A549 (cell line): Measurements from ENCODE around the gene CD70. TPM values are rescaled to one million over a fixed set of nuclear protein-coding genes. Genes with fewer than 3 reads are reported as not detected.

Experiments used
- ATAC-seq, 2 experiments: fragments of 200-7000 bp in 1 of 2; fragments of >200 bp in 1 of 2; cut with Nextera tagmentation in 1 of 2; cut with Tn5 transposase in 1 of 2; 3 replicates each; pipeline versions ENCODE4 v1.8.0 to v1.9.1; 2018 to 2020; ENCODE audit warnings: mild to moderate bottlenecking in 1 of 2, moderate library complexity in 1 of 2
- CTCF ChIA-PET: fragments of 300-600 bp; sonication (Branson Sonifier 250); formaldehyde crosslinking; extraction: SDS; loops from one replicate; lab custom pipeline; 2021; ENCODE audit warnings: antibody characterized with exemption, inconsistent platforms; lab: Yijun Ruan, JAX
- POLR2A ChIA-PET: fragments of 350-600 bp; formaldehyde crosslinking; extraction: SDS; loops from one replicate; lab custom pipeline; 2021; ENCODE audit warnings: antibody characterized with exemption, inconsistent platforms; lab: Yijun Ruan, JAX
- DNase-seq, 2 experiments: peaks; one replicate each; pipeline versions ENCODE4 v3.0.0 to v3.0.0-alpha.2; 2011 to 2016; ENCODE audit warnings: low read depth in 1 of 2, low spot score in 1 of 2
- FAIRE-seq: peaks from 2 replicates; lab custom pipeline; 2011; peaks lifted over from hg19 to GRCh38; lab: Jason Lieb, UNC
- H3K27ac ChIP-seq, 2 experiments: fragments of >200 bp; sonication (Bioruptor Twin); formaldehyde crosslinking; 3 replicates each; pipeline ENCODE4 v1.5.1; 2016 to 2017
- H3K4me1 ChIP-seq: fragments of >200 bp; sonication (Bioruptor Twin); formaldehyde crosslinking; 3 replicates; pipeline ENCODE4 v1.6.1; 2016
- H3K4me2 ChIP-seq: fragments of >200 bp; sonication (Bioruptor Twin); formaldehyde crosslinking; 3 replicates; pipeline ENCODE4 v1.6.1; 2016
- H3K4me3 ChIP-seq: fragments of >200 bp; sonication (Bioruptor Twin); formaldehyde crosslinking; 3 replicates; pipeline ENCODE4 v1.5.1; 2016
- H3K9me3 ChIP-seq: fragments of >200 bp; sonication (Bioruptor Twin); formaldehyde crosslinking; 3 replicates; pipeline ENCODE4 v1.6.1; 2016
- EP300 ChIP-seq, 2 experiments: fragments of >200 bp; sonication (Bioruptor Twin); formaldehyde crosslinking; IDR thresholded peaks; 2 replicates in 1 of 2; 3 replicates in 1 of 2; pipeline ENCODE4 v1.6.1; 2016 to 2017
- ESRRA ChIP-seq: fragments of 150-350 bp; IDR thresholded peaks from 2 replicates; pipeline ENCODE4 v1.6.1; 2014; ENCODE audit warnings: mild to moderate bottlenecking, low read length, borderline replicate concordance
- FOSB ChIP-seq: fragments of 250-450 bp; sonication (Bioruptor Pico); IDR thresholded peaks from 2 replicates; pipeline ENCODE4 v1.5.0; 2020; ENCODE audit warnings: mild to moderate bottlenecking, moderate library complexity
- FOXS1 ChIP-seq: fragments of 250-450 bp; sonication (Bioruptor Pico); IDR thresholded peaks from 2 replicates; pipeline ENCODE4 v1.5.0; 2020; ENCODE audit warnings: mild to moderate bottlenecking, moderate library complexity
- HDAC2 ChIP-seq: fragments of 200-600 bp; sonication (generic); IDR thresholded peaks from 2 replicates; pipeline ENCODE4 v1.6.1; 2016
- HOXA7 ChIP-seq: fragments of 250-450 bp; sonication (Bioruptor Pico); IDR thresholded peaks from 2 replicates; pipeline ENCODE4 v1.5.0; 2020; ENCODE audit warnings: mild to moderate bottlenecking, moderate library complexity
- HOXB13 ChIP-seq: fragments of 250-450 bp; sonication (Bioruptor Pico); IDR thresholded peaks from 2 replicates; pipeline ENCODE4 v1.5.0; 2020; ENCODE audit warnings: low read depth, mild to moderate bottlenecking, moderate library complexity
- HOXB5 ChIP-seq: fragments of 250-450 bp; sonication (Bioruptor Pico); IDR thresholded peaks from 2 replicates; pipeline ENCODE4 v1.5.0; 2020; ENCODE audit warnings: mild to moderate bottlenecking, moderate library complexity
- JUN ChIP-seq, 2 experiments: fragments of >200 bp; sonication (Bioruptor Twin); formaldehyde crosslinking; IDR thresholded peaks; 2 replicates in 1 of 2; 3 replicates in 1 of 2; pipeline ENCODE4 v1.6.1; 2016 to 2017
- JUNB ChIP-seq: fragments of >200 bp; sonication (Bioruptor Twin); formaldehyde crosslinking; IDR thresholded peaks from 2 replicates; pipeline ENCODE4 v1.6.1; 2016
- KDM5A ChIP-seq: fragments of 200-600 bp; sonication (generic); IDR thresholded peaks from 2 replicates; pipeline ENCODE4 v1.6.1; 2016; ENCODE audit warnings: antibody characterized with exemption, mild to moderate bottlenecking
- MAX ChIP-seq: IDR thresholded peaks from 2 replicates; pipeline ENCODE4 v1.6.1; 2012
- NFE2L2 ChIP-seq: fragments of 150-350 bp; conservative IDR thresholded peaks from 2 replicates; pipeline ENCODE4 v1.6.1; 2014; ENCODE audit warnings: low read length
- PHF8 ChIP-seq: fragments of 200-600 bp; sonication (generic); IDR thresholded peaks from 2 replicates; pipeline ENCODE4 v1.6.1; 2016; ENCODE audit warnings: low read depth, mild to moderate bottlenecking, antibody characterized with exemption, moderate library complexity, borderline replicate concordance
- POLR2A ChIP-seq: IDR thresholded peaks from 2 replicates; pipeline ENCODE4 v1.6.1; 2012; ENCODE audit warnings: mild to moderate bottlenecking, low read length
- POLR2AphosphoS2 ChIP-seq: conservative IDR thresholded peaks from 2 replicates; pipeline ENCODE4 v1.6.1; 2012; ENCODE audit warnings: low read length, improper control_type of control experiment, inconsistent platforms
- RAD21 ChIP-seq, 2 experiments: fragments of >200 bp in 1 of 2; sonication (Bioruptor Twin) in 1 of 2; formaldehyde crosslinking in 1 of 2; IDR thresholded peaks in 1 of 2; conservative IDR thresholded peaks in 1 of 2; 2 replicates in 1 of 2; 3 replicates in 1 of 2; pipeline ENCODE4 v1.6.1; 2012 to 2018; ENCODE audit warnings: inconsistent platforms in 1 of 2
- RFX5 ChIP-seq: fragments of 450-650 bp; IDR thresholded peaks from 2 replicates; pipeline ENCODE4 v1.7.1; 2014; ENCODE audit warnings: antibody characterized with exemption, mild to moderate bottlenecking, moderate library complexity
- RNF2 ChIP-seq: fragments of 200-600 bp; sonication (generic); IDR thresholded peaks from 2 replicates; pipeline ENCODE4 v1.6.1; 2016; ENCODE audit warnings: low read depth, mild to moderate bottlenecking, antibody characterized with exemption, moderate library complexity, borderline replicate concordance
- SREBF2 ChIP-seq: fragments of 450-650 bp; IDR thresholded peaks from 2 replicates; pipeline ENCODE4 v1.6.1; 2014; ENCODE audit warnings: mild to moderate bottlenecking, moderate library complexity
- TFCP2L1 ChIP-seq: fragments of 250-450 bp; sonication (Bioruptor Pico); IDR thresholded peaks from 2 replicates; pipeline ENCODE4 v1.5.0; 2021; ENCODE audit warnings: mild to moderate bottlenecking
- TP53 ChIP-seq: fragments of 250-450 bp; sonication (Bioruptor Pico); IDR thresholded peaks from 2 replicates; pipeline ENCODE4 v1.5.0; 2021; ENCODE audit warnings: mild to moderate bottlenecking, moderate library complexity
- ZC3H11A ChIP-seq: fragments of 450-650 bp; IDR thresholded peaks from 2 replicates; pipeline ENCODE4 v1.6.1; 2014; ENCODE audit warnings: antibody characterized with exemption, mild to moderate bottlenecking
- ZSCAN20 ChIP-seq: fragments of 250-450 bp; sonication (Bioruptor Pico); IDR thresholded peaks from 2 replicates; pipeline ENCODE4 v1.8.0; 2022; ENCODE audit warnings: mild to moderate bottlenecking, moderate library complexity
- WGBS: methylation state at CpG from one replicate; pipeline ENCODE4 v1.1.6; 2017; ENCODE audit errors: missing lambda C conversion rate; 5-methylcytosine and 5-hydroxymethylcytosine counted together
- polyA plus RNA-seq, 4 experiments: library from polyadenylated mRNA; depleted of rRNA in 3 of 4; stranded (reverse); fragments of >200 nt; fragmentation: RNase III in 1 of 4; extraction: RNeasy Plus Mini Kit Qiagen cat#74134 plus additional on column Dnase treatment in 1 of 4; gene quantifications; 2 replicates in 3 of 4; 3 replicates in 1 of 4; pipeline ENCODE4 v1.2.3, GENCODE V29; 2011 to 2017
- TF ChIP-seq, protein P1 (sequence below): fragments of >200 bp; sonication (Bioruptor Twin); formaldehyde crosslinking; IDR thresholded peaks from 3 replicates; pipeline ENCODE4 v1.6.1; 2016
- TF ChIP-seq, protein P2 (sequence below): fragments of 250-450 bp; sonication (Bioruptor Pico); IDR thresholded peaks from 2 replicates; pipeline ENCODE4 v1.5.0; 2021; ENCODE audit warnings: mild to moderate bottlenecking, moderate library complexity, borderline replicate concordance

CD70 gene
- polyA plus RNA-seq, 2 of the 4 experiments (the other 2 are of a cell fraction): 7.7 to 35.7 TPM

DNA sequence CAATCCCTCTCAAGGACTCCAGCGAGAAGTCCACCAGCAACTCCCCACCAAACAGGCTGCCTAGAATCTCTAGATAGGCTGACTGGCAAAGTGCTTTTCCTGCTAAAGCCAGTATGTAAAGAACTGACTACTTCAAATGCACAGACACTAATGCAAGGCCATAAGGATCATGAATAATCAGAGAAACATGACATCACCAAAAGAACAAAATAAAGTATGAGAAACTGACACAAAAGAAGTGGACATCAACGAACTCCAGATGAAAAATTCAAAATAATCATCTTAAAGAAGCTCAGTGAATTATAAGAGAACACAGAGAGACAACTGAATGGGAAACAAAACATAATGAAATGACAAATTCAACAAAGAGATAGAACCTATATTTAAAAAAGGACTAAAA is 26.4 kb upstream of the CD70 start:
- DNase-seq (no peak), ATAC-seq (no peak), FAIRE-seq (no peak)
- CTCF ChIA-PET: interaction anchor here (1.1 kb wide), 1 partner anchor 12 kb away, joined by 3 read pairs; no protein-coding TSS in a partner anchor
- Histone ChIP-seq H3K4me1 (no peaks in the 10 kb centered on the region), H3K27ac (no peak overlapping the region), H3K4me3 (no peak overlapping the region), H3K9me3 (no peaks in the 10 kb centered on the region), H3K4me2 (no peak overlapping the region)
- TF ChIP-seq FOSB (no peak), HOXB13 (CRISPR knock-in tag) (no peak), RNF2 (no peak), HOXB5 (CRISPR knock-in tag) (no peak), HOXA7 (CRISPR knock-in tag) (no peak), RFX5 (no peak), POLR2AphosphoS2 (no peak), MAX (no peak), HDAC2 (no peak), ZSCAN20 (no peak), PHF8 (no peak), NFE2L2 (no peak), JUNB (no peak), SREBF2 (no peak), RAD21 (conservative IDR thresholded peaks at IDR 0.05 in 1 of 2, IDR thresholded peaks at IDR 0.05 in 1 of 2) (no peak), ESRRA (no peak), TP53 (CRISPR knock-in tag) (no peak), ZC3H11A (no peak)
- POLR2A ChIA-PET: no interaction called here
- WGBS: 0% methylated on average over 1 of the region's 2 CpGs

- ChIA-PET POLR2A (no interaction called here), CTCF (interaction anchor here (1.0 to 1.2 kb wide), 3 partner anchors 14 to 100 kb away, joined by 3 to 6 read pairs (median 4); no protein-coding TSS in a partner anchor)
- Histone ChIP-seq H3K27ac (no peak overlapping the region), H3K4me2 (no peak overlapping the region), H3K4me1 (peaks cover 10% of the 10 kb centered on the region; the same call in 2 of the 3 replicates), H3K9me3 (no peaks in the 10 kb centered on the region), H3K4me3 (no peak overlapping the region)
- TF ChIP-seq RFX5 (no peak), TP53 (CRISPR knock-in tag) (no peak), TFCP2L1 (CRISPR knock-in tag) (no peak), EP300 (IDR thresholded peaks at IDR 0.05) (no peak), JUN (IDR thresholded peaks at IDR 0.05) (no peak), POLR2AphosphoS2 (no peak), POLR2A (no peak), MAX (no peak), HDAC2 (no peak), KDM5A (no peak), FOXS1 (CRISPR knock-in tag) (no peak)
- TF ChIP-seq, protein P1, sequence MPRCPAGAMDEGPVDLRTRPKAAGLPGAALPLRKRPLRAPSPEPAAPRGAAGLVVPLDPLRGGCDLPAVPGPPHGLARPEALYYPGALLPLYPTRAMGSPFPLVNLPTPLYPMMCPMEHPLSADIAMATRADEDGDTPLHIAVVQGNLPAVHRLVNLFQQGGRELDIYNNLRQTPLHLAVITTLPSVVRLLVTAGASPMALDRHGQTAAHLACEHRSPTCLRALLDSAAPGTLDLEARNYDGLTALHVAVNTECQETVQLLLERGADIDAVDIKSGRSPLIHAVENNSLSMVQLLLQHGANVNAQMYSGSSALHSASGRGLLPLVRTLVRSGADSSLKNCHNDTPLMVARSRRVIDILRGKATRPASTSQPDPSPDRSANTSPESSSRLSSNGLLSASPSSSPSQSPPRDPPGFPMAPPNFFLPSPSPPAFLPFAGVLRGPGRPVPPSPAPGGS: no peak
- TF ChIP-seq, protein P2, sequence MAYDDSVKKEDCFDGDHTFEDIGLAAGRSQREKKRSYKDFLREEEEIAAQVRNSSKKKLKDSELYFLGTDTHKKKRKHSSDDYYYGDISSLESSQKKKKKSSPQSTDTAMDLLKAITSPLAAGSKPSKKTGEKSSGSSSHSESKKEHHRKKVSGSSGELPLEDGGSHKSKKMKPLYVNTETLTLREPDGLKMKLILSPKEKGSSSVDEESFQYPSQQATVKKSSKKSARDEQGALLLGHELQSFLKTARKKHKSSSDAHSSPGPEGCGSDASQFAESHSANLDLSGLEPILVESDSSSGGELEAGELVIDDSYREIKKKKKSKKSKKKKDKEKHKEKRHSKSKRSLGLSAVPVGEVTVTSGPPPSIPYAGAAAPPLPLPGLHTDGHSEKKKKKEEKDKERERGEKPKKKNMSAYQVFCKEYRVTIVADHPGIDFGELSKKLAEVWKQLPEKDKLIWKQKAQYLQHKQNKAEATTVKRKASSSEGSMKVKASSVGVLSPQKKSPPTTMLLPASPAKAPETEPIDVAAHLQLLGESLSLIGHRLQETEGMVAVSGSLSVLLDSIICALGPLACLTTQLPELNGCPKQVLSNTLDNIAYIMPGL (CRISPR knock-in tag): no peak
- FAIRE-seq (no peak), ATAC-seq (no peak), DNase-seq (no peak)
- 63% methylated on average over 6 of the region's 6 CpGs for WGBS
Measured at GRCh38 chr19:6616011-6616410, 25.1 kb upstream of the CD70 start.
